DOHH2 (cell line): ENCODE data around the gene RCL1.
A peak's percentile ranks its signal among the peaks of the same experiment; 100 is the strongest.
"Not testable (repeated sequence)": the region's sequence is repeated elsewhere in the genome, so short reads cannot be mapped to it uniquely, and the experiment has no call there.

ENCODE experiments used
- H3F3A ChIP-seq: fragments of 200-600 bp; sonication (generic), shearing (Covaris generic); 2 replicates; pipeline ENCODE4 v1.6.0; 2016; ENCODE audit warnings: antibody characterized with exemption, mild to moderate bottlenecking; ENCODE audit not compliant: control insufficient read depth, insufficient read depth
- H3K27ac ChIP-seq: fragments of 200-600 bp; sonication (generic); 2 replicates; pipeline ENCODE4 v1.5.1; 2014; ENCODE audit warnings: low read depth, mild to moderate bottlenecking, low read length, moderate library complexity
- H3K27me3 ChIP-seq: fragments of 200-600 bp; sonication (generic); 2 replicates; pipeline ENCODE4 v1.6.1; 2014; ENCODE audit warnings: mild to moderate bottlenecking, low read length, mixed read lengths; ENCODE audit not compliant: control insufficient read depth
- H3K36me3 ChIP-seq: fragments of 200-600 bp; sonication (generic); 2 replicates; pipeline ENCODE4 v1.6.1; 2014; ENCODE audit warnings: mild to moderate bottlenecking, low read length, moderate library complexity, mixed read lengths; ENCODE audit not compliant: control insufficient read depth
- H3K4me1 ChIP-seq: fragments of 200-600 bp; sonication (generic); 2 replicates; pipeline ENCODE4 v1.6.1; 2014; ENCODE audit warnings: mild to moderate bottlenecking, low read length, mixed read lengths; ENCODE audit not compliant: control insufficient read depth
- H3K4me2 ChIP-seq: fragments of 200-600 bp; sonication (generic); 2 replicates; pipeline ENCODE4 v1.6.0; 2014; ENCODE audit warnings: mild to moderate bottlenecking, low read length, moderate library complexity
- H3K4me3 ChIP-seq: fragments of 200-600 bp; sonication (generic); 2 replicates; pipeline ENCODE4 v1.5.1; 2014; ENCODE audit warnings: mild to moderate bottlenecking, low read length, mixed read lengths
- H3K79me2 ChIP-seq: fragments of 200-600 bp; sonication (generic); 2 replicates; pipeline ENCODE4 v1.6.1; 2014; ENCODE audit warnings: mild to moderate bottlenecking, low read length, mixed read lengths; ENCODE audit not compliant: control insufficient read depth
- H3K9me2 ChIP-seq: fragments of 200-600 bp; sonication (generic); replicated peaks from 2 replicates; pipeline ENCODE4 v1.6.1; 2014; ENCODE audit warnings: mild to moderate bottlenecking, low read length, mixed read lengths; ENCODE audit not compliant: control insufficient read depth
- H3K9me3 ChIP-seq: fragments of 200-600 bp; sonication (generic); 2 replicates; pipeline ENCODE4 v1.6.1; 2014; ENCODE audit warnings: antibody characterized with exemption, low read length, mixed read lengths; ENCODE audit not compliant: control insufficient read depth, insufficient read depth
- H4K20me1 ChIP-seq: fragments of 200-600 bp; sonication (generic); 2 replicates; pipeline ENCODE4 v1.6.0; 2014; ENCODE audit warnings: low read depth, mild to moderate bottlenecking, antibody characterized with exemption, low read length, moderate library complexity; ENCODE audit not compliant: control insufficient read depth, insufficient read depth
- EZH2phosphoT487 ChIP-seq: fragments of 200-600 bp; sonication (generic); IDR thresholded peaks from 2 replicates; pipeline ENCODE4 v1.6.1; 2017; ENCODE audit warnings: borderline replicate concordance, mild to moderate bottlenecking, antibody characterized with exemption, low read length, moderate library complexity, mixed read lengths
- TF ChIP-seq, protein P1 (sequence below): fragments of 200-600 bp; sonication (generic); IDR thresholded peaks from one replicate; pipeline ENCODE4 v1.5.1; 2014; ENCODE audit warnings: antibody characterized with exemption, mild to moderate bottlenecking, low read depth, low read length; ENCODE audit not compliant: poor library complexity, severe bottlenecking

The RCL1 gene

DNA sequence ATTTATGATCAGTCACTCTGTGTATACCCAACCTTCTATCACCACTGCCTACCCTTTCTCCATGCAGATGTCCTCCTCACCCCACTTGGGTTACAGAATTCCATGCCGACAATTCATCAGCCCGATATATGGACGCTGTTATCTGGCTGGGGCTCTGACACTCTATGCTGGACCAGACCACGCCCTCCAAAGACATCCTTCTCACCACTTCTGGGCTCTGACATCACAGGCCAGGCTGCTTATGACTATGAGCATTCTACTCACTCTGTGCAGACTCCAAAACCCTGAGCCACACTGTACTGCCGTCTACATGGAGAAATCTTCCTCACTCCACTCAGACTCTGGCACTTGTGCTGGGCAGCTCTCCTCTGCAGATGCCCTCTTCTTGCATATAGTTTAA lies 44.1 kb upstream of the RCL1 start:
- no peak overlapping the region for H3K4me3 ChIP-seq
- H3K27ac ChIP-seq, result no peak overlapping the region
- no peaks in the 10 kb centered on the region for H3K9me3 ChIP-seq
- H3K4me2 ChIP-seq, result no peak overlapping the region
- H3K9me2 ChIP-seq, result no peaks in the 10 kb centered on the region
- no peaks in the 10 kb centered on the region for H3F3A ChIP-seq
- no peaks in the 10 kb centered on the region for H3K4me1 ChIP-seq
- H4K20me1 ChIP-seq, result no peaks in the 10 kb centered on the region
- H3K27me3 ChIP-seq, result no peaks in the 10 kb centered on the region
- no peaks in the 10 kb centered on the region for H3K79me2 ChIP-seq
- TF ChIP-seq EZH2phosphoT487, result no peak
- TF ChIP-seq, protein P1, sequence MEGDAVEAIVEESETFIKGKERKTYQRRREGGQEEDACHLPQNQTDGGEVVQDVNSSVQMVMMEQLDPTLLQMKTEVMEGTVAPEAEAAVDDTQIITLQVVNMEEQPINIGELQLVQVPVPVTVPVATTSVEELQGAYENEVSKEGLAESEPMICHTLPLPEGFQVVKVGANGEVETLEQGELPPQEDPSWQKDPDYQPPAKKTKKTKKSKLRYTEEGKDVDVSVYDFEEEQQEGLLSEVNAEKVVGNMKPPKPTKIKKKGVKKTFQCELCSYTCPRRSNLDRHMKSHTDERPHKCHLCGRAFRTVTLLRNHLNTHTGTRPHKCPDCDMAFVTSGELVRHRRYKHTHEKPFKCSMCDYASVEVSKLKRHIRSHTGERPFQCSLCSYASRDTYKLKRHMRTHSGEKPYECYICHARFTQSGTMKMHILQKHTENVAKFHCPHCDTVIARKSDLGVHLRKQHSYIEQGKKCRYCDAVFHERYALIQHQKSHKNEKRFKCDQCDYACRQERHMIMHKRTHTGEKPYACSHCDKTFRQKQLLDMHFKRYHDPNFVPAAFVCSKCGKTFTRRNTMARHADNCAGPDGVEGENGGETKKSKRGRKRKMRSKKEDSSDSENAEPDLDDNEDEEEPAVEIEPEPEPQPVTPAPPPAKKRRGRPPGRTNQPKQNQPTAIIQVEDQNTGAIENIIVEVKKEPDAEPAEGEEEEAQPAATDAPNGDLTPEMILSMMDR, result no peak
- H3K36me3 ChIP-seq, result no peaks in the 10 kb centered on the region

DNA sequence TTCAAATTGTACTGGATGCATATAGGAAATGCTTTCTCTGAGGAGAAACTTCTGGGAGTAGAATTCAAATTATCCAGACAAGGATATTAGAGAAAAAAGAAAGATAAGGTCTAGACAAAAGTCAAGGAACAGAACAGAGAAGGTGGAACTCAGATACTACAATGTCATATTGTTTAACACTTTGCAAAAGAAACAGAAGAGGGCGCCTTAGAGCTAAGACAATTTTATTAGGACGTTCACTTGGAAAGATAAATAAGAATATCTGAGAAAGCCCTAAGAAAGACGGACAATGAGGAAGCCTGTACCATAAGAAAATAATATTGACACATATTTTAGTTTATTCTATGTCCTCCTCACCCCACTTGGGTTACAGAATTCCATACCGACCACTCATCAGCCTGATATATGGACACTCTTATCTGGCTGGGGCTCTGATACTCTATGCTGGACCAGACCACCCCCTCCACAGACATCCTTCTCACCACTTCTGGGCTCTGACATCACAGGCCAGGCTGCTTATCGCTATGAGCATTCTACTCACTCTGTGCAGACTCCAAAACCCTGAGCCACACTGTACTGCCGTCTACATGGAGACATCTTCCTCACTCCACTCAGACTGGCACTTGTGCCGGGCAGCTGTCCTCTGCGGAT lies 42.6 kb upstream of the RCL1 start:
- no peaks in the 10 kb centered on the region for H3K9me3 ChIP-seq
- H3K9me2 ChIP-seq, result no peaks in the 10 kb centered on the region
- no peaks in the 10 kb centered on the region for H3K79me2 ChIP-seq
- H3K36me3 ChIP-seq, result no peaks in the 10 kb centered on the region
- H3K4me2 ChIP-seq, result no peak overlapping the region
- TF ChIP-seq EZH2phosphoT487, result no peak
- TF ChIP-seq, protein P1, result peak; percentile 69
- no peaks in the 10 kb centered on the region for H3F3A ChIP-seq
- H3K4me1 ChIP-seq, result no peaks in the 10 kb centered on the region
- no peaks in the 10 kb centered on the region for H4K20me1 ChIP-seq
- H3K4me3 ChIP-seq, result no peak overlapping the region
- H3K27ac ChIP-seq, result no peak overlapping the region
- no peaks in the 10 kb centered on the region for H3K27me3 ChIP-seq

- not testable (repeated sequence) for H3F3A ChIP-seq, H3K9me3 ChIP-seq, H4K20me1 ChIP-seq, H3K9me2 ChIP-seq, H3K4me3 ChIP-seq, H3K36me3 ChIP-seq, H3K27ac ChIP-seq, H3K4me1 ChIP-seq, H3K27me3 ChIP-seq, H3K79me2 ChIP-seq, H3K4me2 ChIP-seq
Measured at GRCh38 chr9:4754530-4754929, 38.2 kb upstream of the RCL1 start.

DNA sequence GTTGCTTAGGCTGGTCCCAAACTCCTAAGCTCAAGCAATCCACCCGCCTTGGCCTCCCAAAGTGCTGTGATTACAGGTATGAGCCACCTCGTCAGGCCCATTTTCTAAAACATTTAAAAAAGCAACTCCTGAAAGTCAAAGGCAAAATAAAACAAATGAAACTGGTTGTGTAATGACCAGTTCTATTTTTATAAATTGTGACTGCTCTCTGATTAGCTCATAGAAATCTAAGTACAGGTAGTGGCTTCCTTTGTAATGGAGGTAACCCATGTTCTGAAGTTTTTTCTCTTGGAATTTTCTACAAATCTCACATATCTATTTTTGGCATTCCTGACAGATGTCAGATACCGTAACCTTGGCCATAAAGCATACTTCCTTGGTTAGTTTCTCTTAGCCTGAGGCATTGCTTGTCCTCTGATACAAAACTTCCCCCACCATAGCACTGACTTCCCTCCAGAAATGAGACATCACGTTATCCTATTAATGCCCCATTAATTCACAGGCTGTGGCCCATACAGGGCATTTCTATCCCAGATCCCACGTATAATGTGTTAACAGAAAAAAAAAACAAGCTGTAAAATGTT lies 37.6 kb upstream of the RCL1 start:
- no peak for TF ChIP-seq EZH2phosphoT487
- TF ChIP-seq, protein P1, result no peak

More for the DNA sequence above, 37.6 kb upstream of the RCL1 start:
- no peak overlapping the region for H3K4me2 ChIP-seq
- no peaks in the 10 kb centered on the region for H3F3A ChIP-seq
- 0 out of 2 replicates have a peak, but pooled peaks cover 2% of the 10 kb centered on the region for H3K27me3 ChIP-seq
- H3K4me3 ChIP-seq, result no peak overlapping the region
- no peaks in the 10 kb centered on the region for H3K9me2 ChIP-seq
- no peaks in the 10 kb centered on the region for H3K79me2 ChIP-seq
- no peak overlapping the region for H3K27ac ChIP-seq
- H3K9me3 ChIP-seq, result no peaks in the 10 kb centered on the region
- no peaks in the 10 kb centered on the region for H4K20me1 ChIP-seq
- H3K36me3 ChIP-seq, result no peaks in the 10 kb centered on the region
- no peaks in the 10 kb centered on the region for H3K4me1 ChIP-seq
